GF-D8 (cell line): ENCODE measurements around the gene INPP5A.
"Not testable (repeated sequence)": the region's sequence is repeated elsewhere in the genome, so short reads cannot be mapped to it uniquely, and the experiment has no call there.

ENCODE experiments used
- DNase-seq: peaks from one replicate; lab custom pipeline; 2025; lab: John Stamatoyannopoulos, UW

The INPP5A gene

GRCh38 chr10:132583456-132583855 lies 45.9 kb downstream of the INPP5A start:
- DNase-seq, result no peak

DNA sequence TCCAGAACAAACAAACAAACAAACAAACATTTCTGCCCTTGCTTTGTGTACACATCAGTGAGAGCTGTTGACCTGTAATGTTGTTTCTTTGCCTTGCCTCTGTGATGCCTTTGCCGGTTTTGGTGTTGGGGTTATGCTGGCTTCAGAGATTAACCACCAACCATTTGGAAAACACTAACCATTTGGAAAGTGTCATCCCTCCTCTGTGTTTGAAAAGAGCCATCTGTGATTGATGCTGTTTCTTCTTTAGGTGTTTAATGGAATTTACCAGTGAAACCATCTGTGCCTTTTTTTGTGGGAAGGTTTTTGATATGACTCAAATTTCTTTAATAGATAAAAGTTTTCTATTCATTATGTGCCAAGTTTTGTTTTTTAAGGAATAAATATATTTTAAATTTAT lies 46.5 kb downstream of the INPP5A start:
- no peak for DNase-seq

DNA sequence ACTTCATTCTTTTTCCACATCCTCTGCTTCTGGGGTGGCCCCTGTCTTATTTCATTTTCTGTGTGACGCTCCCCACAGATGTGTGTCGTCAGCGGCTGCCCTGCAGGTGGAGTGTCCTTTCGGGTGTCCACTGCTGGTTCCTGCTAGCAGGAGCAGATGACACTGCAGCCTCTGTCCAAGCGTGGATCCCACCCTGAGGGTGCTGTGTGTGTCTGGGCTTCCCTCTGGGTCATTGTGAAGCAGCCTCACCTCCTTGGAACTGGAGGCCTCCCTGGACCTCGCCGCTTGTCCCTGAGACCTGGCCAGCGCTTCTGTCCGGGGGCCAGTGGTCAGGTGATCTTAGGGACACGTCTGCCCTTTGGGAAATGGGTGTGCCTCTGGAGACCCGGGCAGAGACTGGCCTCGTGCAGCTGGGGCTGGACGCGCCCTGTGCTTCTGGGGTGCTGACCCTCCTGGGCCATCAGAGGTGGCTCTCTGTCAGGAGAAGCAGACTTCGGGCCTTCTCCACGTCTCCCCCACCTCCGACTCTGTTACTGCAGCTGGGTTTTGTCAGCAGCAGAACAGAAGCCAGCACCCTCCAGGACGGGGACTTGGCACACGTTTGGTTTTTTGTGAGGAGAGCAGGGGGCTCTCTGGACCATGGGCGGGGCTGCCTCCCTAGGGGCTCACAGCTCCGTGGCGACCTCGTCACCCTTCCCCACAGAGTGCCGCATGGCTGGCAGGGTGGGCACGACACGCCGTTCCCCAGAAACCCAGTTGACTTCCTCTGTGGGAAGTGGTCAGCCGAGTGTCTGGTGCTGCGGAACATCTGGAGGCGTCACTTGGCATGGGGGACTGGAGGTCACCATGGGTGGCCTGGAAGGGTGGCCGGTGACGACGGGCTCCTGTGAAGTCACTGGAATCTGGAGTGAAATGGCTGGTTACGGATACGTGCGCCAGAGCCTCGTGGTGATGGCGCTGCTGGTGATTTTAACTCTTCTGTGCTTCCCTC lies 48.4 kb downstream of the INPP5A start:
- no peak for DNase-seq

DNA sequence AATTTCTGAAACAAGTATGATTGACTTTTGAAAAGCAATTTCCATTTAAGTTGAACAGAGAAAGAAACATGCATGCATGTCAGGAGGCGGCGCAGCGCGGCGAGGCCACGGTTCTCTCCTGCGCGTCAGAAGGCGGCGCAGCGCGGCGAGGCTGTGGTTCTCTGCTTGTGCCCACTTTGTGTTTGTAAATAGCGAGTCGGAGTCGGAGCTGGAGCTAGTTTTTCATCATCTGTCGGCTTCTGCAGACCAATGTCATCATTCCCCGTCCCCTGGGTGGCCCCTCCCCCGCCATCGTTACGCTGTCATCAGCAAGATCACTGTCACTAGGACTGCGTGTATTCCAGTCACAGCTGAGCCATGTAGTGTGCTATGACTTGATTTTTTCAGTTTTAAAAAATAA lies 49.2 kb downstream of the INPP5A start:
- no peak for DNase-seq

DNA sequence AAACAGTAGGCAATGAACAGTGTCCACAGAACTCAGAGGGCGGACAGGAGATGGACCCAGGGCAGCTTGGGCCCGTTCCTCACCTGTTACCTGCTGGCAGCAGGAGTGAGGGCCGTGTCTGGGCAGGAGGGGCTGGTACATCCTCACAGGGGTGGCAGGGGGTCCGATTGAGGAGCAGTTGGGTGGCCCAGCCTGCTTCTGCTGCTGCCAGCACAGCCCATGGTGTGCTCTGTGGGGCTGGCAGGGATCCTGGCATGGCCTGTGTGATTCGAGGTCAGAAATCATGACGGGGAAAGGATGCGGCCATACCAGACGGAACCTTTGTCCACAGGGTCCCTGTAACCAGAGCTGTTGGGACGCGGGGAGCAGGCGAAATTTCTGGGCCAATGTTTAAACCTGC lies 49.6 kb downstream of the INPP5A start:
- DNase-seq, result no peak

- DNase-seq, result peak; percentile 100
Measured at GRCh38 chr10:132588301-132589013, 50.9 kb downstream of the INPP5A start.

GRCh38 chr10:132589015-132589414 lies 51.4 kb downstream of the INPP5A start:
- no peak for DNase-seq

- no peak for DNase-seq
Measured at GRCh38 chr10:132589681-132590080, 52.1 kb downstream of the INPP5A start.

DNA sequence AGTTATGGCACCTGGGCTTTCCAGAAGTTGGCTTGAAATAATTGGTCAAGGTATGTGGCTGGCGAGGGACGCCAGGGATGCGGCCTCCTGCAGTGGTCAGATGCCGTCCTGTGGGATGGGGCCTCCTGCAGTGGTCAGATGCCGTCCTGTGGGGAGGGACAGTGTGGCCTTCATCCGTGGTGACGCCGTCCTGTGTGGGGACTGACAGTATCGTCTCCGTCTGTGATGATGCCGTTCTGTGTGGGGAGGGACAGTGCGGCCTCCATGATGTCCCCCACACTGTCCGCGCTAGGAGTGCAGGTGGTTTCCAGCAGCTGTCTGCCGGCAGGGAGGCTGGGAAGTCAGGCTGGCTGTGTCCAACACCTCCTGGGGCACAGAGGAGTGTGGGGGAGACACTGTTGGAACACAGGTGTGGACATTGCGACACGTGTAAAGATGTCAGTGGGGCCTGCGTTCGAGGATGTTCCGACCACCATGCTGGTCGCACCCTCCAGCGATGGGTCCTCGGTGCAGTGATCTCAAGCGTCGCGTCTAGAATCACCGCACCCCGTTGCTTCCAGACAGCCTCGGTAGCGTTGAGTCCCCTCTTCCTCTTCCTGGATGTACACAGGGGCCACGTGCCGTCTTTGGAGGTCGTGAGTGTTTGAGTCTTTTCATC lies 52.6 kb downstream of the INPP5A start:
- DNase-seq, result no peak

- no peak for DNase-seq
Measured at GRCh38 chr10:132590752-132591121, 53.1 kb downstream of the INPP5A start.

GRCh38 chr10:132591166-132591971 lies 53.8 kb downstream of the INPP5A start:
- no peak for DNase-seq

DNA sequence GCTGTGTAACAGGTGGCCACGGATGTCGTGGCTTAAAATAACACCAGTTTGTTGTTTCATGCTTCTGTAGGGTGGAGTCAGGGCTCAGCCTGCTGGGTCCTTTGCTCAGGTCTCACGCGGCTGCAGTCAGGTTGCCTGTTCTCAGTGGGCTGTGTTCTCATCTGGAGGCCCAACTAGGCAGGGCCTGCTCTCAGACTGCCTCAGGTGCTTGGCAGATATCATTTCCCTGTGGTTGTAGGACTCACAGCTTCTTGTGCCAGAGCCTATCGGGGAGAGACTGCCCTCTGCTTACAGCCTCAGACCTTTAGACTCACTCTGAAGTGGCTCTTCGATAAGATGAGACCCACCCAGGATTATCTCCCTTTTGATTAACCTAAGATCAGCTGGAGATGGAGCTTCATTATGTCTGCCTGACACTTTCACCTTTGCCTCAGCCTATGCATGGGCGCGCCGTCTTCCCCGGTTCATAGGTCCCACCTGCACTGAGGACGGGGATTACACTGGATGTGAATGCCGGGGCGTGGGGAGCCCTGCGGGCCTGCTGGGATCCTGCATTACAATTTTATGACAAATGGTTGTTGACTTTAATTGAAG lies 55.3 kb downstream of the INPP5A start:
- DNase-seq, result no peak

DNA sequence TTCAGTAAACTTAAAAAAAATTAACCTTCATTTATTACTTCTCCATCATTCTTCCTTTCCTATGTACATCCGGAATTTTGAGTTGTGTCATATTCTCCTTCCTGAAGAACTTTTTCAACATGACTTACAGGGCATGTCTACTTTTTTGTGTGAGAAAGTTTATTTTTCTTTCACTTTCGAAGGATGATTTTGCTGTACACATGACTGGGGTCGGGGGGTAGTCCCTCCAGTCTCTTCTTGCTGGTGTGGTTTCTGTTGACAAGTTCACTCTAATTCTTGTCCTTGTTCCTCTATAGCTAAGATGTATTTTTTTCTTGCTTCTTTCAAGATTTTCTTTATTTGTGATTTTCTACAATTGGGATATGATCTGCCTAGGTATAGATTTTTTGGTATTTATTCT lies 55.8 kb downstream of the INPP5A start:
- no peak for DNase-seq

- no peak for DNase-seq
Measured at GRCh38 chr10:132593900-132594876, 56.6 kb downstream of the INPP5A start.

DNA sequence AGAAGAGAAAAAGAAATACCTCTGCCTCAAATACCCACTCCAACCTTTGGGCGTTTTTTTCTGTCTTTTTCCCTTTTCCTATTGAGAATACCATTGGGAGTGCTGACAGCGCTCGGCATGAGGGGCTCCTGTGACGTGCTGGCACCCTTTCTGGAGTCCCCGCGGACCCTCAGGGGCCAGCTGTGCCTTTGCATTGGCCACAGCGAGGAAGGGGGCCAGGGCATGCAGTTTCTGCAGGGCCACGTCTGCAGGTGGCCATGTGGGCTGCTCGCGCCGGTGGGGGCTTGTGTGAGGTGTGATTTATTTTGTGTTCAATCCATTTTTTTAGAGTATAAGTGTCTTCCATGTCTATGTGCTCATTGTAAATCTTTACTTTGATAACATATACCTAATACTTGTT lies 57.4 kb downstream of the INPP5A start:
- DNase-seq, result no peak

- DNase-seq, result no peak
Measured at GRCh38 chr10:132595854-132596253, 58.3 kb downstream of the INPP5A start.

GRCh38 chr10:132596742-132597279 lies 59.2 kb downstream of the INPP5A start:
- no peak for DNase-seq

DNA sequence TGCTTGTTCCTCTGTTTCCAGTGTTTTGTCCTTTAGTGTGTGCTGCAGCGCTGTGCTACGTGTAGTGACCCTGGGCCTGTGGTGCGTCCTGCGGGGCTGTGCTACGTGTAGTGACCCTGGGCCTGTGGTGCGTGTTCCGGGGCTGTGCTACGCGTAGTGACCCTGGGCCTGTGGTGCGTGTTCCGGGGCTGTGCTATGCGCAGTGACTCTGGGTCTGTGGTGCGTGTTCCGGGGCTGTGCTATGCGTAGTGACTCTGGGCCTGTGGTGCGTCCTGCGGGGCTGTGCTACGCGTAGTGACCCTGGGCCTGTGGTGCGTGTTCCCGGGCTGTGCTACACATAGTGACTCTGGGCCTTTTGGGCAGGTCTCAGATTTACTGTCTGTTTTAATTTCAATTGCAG lies 60.1 kb downstream of the INPP5A start:
- no peak for DNase-seq

GRCh38 chr10:132599023-132599618 lies 61.5 kb downstream of the INPP5A start:
- DNase-seq, result not testable (repeated sequence)

DNA sequence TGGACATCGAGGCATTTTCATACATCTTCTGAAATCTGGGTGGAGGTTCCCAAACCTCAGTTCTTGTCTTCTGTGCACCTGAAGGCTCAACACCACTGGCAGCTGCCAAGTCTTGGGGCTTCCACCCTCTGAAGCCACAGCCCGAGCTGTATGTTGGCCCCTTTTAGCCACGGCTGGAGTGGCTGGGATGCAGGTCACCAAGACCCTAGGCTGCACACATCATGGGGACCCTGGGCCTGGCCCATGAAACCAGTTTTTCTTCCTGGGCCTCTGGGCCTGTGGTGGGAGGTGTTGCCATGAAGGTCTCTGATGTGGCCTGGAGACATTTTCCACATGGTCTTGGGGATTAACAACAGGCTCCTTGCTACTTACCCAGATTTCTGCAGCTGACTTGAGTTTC lies 62.1 kb downstream of the INPP5A start:
- no peak for DNase-seq
